Measurements from ENCODE around the gene IFNL4. TPM values are rescaled to one million over a fixed set of nuclear protein-coding genes. Genes with fewer than 3 reads are reported as not detected.
A peak's percentile ranks its signal among the peaks of the same experiment; 100 is the strongest.

The IFNL4 gene
- total RNA-seq, 1 experiment from 2014 or later, result not detected

GRCh38 chr19:39208175-39208795, 40.4 kb downstream of the IFNL4 start:
- no peaks in the 10 kb centered on the region for H3K9me3 ChIP-seq (ENCODE audit: control insufficient read depth, low read depth, low read length)
- H3K14ac ChIP-seq (ENCODE audit: insufficient read depth, low read length), result no peak overlapping the region
- peak overlapping the region in 2 of 3 experiments; percentile 53 to 79; a peak in 2 of 7 replicates for H3K27ac Mint-ChIP-seq
- H2BK5ac ChIP-seq (ENCODE audit: insufficient read length, low read length), result no peak overlapping the region
- no peak overlapping the region for H3K27ac ChIP-seq (ENCODE audit: insufficient read length, low read depth, low read length)
- no CpG with 5 or more reads among the region's 9 CpGs for WGBS (ENCODE audit: extremely low coverage, insufficient read length, low lambda C conversion rate)
- H3K4ac ChIP-seq (ENCODE audit: low read depth, low read length), result no peak overlapping the region
- H3K79me2 ChIP-seq (ENCODE audit: insufficient read depth, low read length), result no peaks in the 10 kb centered on the region
- H2BK20ac ChIP-seq (ENCODE audit: low read depth, low read length, poor library complexity, severe bottlenecking), result no peak overlapping the region
- no peak overlapping the region for H2BK120ac ChIP-seq (ENCODE audit: low read depth, low read length, poor library complexity, severe bottlenecking)
- no peak overlapping the region for H4K8ac ChIP-seq (replicated peaks; ENCODE audit: insufficient read length, low read depth, low read length)
- H3K4me2 ChIP-seq (ENCODE audit: insufficient read depth, insufficient read length, low read length), result no peak overlapping the region
- H2BK12ac ChIP-seq (ENCODE audit: insufficient read length, low read depth, low read length), result no peak overlapping the region
- H3K27me3 Mint-ChIP-seq (ENCODE audit: low read depth), result peaks cover 10% of the 10 kb centered on the region
- H3K4me1 ChIP-seq (ENCODE audit: insufficient read depth, low read length), result no peaks in the 10 kb centered on the region
- no peak for DNase-seq
- no peak overlapping the region for H3K23ac ChIP-seq (ENCODE audit: insufficient read length, low read depth, low read length)
- H3K18ac ChIP-seq (ENCODE audit: insufficient read length, low read depth, low read length), result no peak overlapping the region
- H3K36me3 Mint-ChIP-seq (ENCODE audit: insufficient read depth in 1 of 3, low read depth in 3 of 3), result no peaks in the 10 kb centered on the region
- H3K79me1 ChIP-seq (ENCODE audit: insufficient read depth, low read depth, low read length, poor library complexity, severe bottlenecking), result no peaks in the 10 kb centered on the region
- no peak overlapping the region for H4K91ac ChIP-seq (ENCODE audit: insufficient read length, low read depth, low read length)
- H3K23me2 ChIP-seq (ENCODE audit: insufficient read length, low read depth, low read length, poor library complexity, severe bottlenecking), result no peaks in the 10 kb centered on the region
- H2AK5ac ChIP-seq (ENCODE audit: insufficient read length, low read length), result no peak overlapping the region
- H3K4me3 Mint-ChIP-seq, result no peak overlapping the region
- H3T11ph ChIP-seq (ENCODE audit: low read length), result no peak overlapping the region
- TF ChIP-seq CTCF (conservative IDR thresholded peaks at IDR 0.05), result no peak
- no peaks in the 10 kb centered on the region for H4K20me1 ChIP-seq (ENCODE audit: control insufficient read depth, insufficient read depth, insufficient read length)
- no peak overlapping the region for H2AFZ ChIP-seq (ENCODE audit: low read length)
- no peak overlapping the region for H4K5ac ChIP-seq (ENCODE audit: insufficient read length, low read depth, low read length)
- no peaks in the 10 kb centered on the region; a peak in 2 of 5 replicates for H3K9me3 Mint-ChIP-seq
- no peak overlapping the region for H3K9ac ChIP-seq (ENCODE audit: extremely low read depth, insufficient read length, low read length)
- H2BK15ac ChIP-seq (ENCODE audit: low read depth, low read length), result no peak overlapping the region
- H3K4me1 Mint-ChIP-seq, result 0 out of 4 replicates have a peak, but pooled peaks cover 0 to 6% of the 10 kb centered on the region in 2 experiments
- H3K27me3 ChIP-seq (ENCODE audit: insufficient read depth, low read length), result no peaks in the 10 kb centered on the region
- H3K56ac ChIP-seq (ENCODE audit: insufficient read length, low read depth, low read length), result no peak overlapping the region
